HG03025 (cell line): ENCODE measurements around the gene SDK1.
"Not testable (repeated sequence)": the region's sequence is repeated elsewhere in the genome, so short reads cannot be mapped to it uniquely, and the experiment has no call there.

Experiments used
- ATAC-seq: cut with Tn5 transposase; IDR thresholded peaks from one replicate; pipeline ENCODE4 v1.9.1; 2021; ENCODE audit warnings: mild to moderate bottlenecking, moderate library complexity; ENCODE audit not compliant: unreplicated experiment, low FRiP score

Gene SDK1

DNA sequence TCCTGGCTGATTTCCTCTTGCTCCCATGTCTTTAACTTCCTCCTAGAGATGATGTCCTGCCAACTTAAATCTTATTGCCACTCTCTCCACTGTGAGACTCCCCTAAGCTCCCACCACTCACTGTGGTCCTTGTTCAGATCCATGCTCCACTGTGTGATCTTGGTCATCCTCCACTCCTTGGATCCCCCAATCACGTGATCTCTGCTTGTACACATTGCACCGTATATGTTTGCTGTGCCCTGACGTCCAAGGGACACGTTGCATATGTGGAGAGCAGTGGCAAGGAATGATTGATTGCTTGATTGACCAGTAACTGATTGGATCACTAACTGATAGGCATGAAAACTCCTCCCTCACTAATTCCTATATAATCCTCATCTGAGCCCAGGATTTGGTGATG lies 395.1 kb downstream of the SDK1 start:
- ATAC-seq = no peak

DNA sequence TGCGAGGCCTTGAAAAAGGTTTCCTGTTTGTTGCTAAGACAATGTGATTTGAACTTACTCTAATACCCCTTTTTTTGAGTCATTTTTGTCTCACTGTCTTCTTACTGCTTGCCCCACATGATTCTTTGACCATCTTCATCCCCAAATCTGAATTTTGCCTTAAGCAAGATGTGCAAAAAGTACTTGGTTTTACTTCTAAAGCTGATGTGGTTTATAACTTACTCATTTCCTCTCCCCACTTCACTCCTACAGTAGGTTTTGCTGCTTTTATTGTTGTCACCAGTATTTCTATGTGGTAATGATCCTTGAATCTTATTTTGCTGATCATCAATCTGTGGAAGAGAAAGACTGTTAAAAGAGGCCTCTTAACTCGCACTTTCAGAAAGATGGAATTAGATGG lies 396.4 kb downstream of the SDK1 start:
- ATAC-seq = no peak

DNA sequence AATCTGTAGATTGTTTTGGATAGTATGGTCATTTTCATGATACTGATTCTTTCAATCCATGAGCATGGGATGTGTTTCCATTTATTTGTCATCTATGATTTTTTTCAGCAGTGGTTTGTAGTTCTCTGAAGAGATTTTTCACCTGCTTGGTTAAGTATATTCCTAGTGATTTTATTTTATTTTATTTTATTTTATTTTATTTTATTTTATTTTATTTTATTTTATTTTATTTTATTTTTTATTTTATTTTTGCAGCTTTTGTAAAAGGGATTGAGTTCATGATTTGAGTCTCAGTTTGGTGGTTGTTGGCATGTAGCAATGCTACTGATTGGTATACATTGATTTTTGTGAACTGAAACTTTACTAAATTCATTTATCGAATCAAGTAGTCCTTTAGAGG lies 404.2 kb downstream of the SDK1 start:
- ATAC-seq = no peak

DNA sequence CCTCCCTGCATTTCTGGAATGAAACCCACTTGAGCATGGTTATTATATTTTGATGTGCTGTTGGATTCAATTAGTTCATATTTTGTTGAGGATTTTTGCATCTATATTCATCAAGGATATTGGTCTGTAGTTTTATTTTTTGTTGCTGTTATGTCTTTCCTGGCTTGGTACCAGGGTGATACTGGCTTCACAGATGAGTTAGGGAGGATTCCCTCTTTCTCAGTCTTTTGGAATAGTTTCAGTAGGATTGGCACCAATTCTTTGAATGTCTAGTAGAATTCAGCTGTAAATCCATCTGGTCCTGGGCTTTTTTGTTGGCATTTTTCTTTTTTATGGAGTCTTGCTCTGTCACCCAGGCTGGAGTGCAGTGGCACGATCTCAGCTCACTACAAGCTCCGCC lies 405.0 kb downstream of the SDK1 start:
- ATAC-seq = not testable (repeated sequence)

DNA sequence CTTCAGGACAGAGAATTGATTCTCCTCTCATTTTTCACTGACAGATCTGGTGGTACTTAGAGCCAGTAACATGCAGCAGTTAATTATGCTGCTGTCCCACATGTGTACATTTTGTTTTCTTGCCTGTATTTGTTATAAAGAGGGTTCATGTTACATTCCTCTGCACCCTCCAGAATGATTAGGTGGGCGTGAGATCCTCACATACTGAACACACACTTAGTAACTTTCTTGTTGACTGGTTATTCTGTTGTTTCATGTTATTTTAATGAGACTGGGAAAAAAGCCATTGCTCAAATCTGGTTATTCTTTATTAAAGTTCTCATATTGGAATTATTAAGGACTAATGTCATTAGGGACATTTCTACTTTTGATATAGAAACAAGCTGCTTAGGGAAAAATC lies 409.1 kb downstream of the SDK1 start:
- no peak for ATAC-seq

DNA sequence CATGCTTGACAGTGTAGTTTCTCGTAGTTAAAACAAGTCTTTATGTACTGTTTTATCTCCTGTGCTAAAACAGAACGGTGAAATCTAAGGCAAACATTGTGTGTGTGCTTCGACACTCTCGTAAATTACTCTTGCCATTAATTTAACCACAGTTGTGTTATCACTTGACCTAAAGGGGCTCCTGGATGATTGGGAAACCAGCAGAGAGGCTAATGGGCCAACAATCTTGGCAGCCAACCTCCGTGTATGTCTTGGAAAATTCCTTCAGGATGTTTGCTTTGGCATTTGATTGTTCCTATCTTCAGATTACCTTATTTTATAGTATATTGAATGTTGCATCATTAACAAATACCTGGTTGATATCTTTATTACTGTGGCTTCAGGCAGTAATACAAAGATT lies 409.5 kb downstream of the SDK1 start:
- no peak for ATAC-seq

DNA sequence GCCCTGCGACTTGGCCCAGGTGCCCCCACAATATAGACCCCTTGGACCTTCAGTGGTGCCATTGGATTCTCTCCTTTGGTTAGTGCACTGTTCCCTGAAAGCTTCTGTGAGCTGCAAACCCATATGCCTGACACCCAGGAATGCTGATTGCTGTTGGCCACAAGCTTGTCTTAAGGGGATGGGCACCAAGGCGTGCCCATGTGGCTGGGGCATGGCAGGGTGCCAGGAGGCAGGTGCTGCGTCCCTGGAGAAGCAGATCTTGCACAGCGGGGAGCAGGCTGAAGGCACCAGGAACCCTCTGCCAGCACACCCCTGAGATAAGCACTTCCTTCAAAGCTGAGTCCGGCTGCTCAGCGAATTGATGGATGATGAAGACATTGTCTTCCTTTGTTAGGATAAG lies 411.8 kb downstream of the SDK1 start:
- no peak for ATAC-seq

DNA sequence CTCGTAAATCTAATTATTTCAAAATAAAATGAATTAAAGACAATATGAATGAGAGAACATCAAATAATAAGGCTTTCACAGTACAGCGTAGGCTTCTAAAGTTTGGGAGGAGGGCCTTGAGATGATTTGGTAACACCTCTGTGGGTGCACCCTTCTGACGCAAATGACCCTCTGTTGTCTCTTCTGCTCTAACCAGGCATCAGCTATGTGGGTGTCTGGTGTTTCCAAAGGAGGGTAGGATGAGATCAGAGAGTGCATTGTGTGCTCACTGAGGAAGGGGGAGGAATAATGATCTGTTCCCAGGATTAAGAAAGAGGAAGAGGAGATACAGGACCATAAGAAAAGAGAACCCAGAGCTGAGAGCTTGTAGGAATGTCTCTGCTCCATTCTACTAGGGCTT lies 420.4 kb downstream of the SDK1 start:
- no peak for ATAC-seq

DNA sequence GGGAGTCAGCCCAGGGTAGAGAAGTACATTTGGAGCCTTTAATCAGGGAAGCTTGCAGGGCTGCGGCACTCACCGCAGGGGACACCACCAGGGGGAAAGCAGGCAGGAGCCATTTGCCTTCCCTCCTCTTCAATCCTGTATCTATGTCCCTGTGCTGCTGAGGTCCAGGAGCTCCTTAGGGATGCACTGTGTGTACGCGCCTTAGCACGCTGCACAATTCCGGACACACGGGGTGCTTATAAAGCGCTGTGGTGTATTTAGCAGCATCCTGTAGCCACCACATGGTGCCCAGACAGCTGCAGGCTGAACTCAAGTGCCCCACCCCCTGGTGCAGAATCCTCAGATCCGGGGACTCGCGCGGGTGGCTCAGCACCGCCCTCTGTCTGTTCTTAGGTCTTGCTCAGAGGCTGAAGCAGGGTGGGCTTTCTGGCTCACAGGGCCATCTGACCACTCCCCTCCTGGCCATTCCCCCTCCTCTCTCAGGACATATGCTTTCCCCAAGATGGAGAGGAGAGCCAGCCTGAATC lies 421.4 kb downstream of the SDK1 start:
- ATAC-seq = no peak

DNA sequence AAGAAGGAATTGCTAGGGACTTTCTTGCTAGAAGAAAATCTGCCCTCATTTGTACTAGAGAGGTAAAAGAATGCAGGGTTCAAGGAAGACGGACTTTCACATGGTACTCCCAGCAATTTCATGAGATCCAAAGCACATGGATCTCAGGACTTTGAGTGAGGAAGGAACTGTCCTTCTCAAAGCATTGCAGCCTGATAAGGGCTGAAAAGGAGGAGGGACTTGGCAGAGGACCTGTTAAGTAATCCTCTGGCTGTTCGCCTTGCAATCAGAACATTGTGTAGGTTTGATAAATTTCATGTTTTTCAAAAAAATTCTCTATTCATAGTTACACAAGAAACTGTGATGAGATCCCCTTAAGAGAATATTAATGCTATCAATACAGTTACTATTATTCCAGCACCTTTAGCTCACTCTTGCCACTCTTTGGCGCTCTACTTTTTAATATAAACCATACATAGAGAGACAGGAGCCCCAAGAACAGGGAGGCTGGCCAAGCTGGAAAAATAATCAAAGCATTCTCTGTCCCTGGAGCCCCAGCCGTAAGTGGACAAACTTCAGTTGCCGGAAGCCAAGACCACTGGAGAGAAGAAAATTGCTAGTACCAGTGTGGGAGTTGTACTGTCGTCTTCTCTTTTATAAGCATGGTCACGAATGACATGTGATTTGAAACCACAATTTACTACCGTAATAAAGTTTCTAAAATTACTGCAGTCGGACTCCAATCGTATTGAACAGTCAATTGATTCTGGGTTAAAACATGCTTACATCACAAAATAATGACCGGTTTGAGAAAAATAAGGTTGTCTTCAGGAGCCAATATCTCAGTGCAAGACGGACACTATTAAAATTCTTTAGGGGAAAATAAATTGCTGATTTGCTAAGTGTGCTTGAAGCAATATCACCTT lies 424.4 kb downstream of the SDK1 start:
- no peak for ATAC-seq

DNA sequence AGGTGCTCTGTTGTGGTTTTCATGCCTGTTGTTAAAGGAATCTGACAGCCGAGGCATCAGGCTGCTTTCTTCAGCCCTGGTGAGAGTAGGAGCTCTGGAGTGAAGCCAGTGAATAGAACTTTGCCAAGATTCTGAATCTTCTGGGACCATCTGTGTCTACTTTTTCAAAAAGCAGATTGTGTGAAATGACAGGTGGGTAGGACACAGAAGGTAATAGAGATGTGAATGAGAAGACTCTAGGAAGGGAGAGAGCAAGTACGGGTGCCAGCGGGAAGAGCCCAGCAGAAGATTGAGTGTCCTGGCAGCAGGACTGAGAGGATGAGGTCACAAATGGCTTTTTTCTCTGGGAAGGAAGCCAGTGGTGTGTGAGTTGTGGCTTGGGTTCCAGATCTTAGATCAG lies 429.2 kb downstream of the SDK1 start:
- no peak for ATAC-seq

DNA sequence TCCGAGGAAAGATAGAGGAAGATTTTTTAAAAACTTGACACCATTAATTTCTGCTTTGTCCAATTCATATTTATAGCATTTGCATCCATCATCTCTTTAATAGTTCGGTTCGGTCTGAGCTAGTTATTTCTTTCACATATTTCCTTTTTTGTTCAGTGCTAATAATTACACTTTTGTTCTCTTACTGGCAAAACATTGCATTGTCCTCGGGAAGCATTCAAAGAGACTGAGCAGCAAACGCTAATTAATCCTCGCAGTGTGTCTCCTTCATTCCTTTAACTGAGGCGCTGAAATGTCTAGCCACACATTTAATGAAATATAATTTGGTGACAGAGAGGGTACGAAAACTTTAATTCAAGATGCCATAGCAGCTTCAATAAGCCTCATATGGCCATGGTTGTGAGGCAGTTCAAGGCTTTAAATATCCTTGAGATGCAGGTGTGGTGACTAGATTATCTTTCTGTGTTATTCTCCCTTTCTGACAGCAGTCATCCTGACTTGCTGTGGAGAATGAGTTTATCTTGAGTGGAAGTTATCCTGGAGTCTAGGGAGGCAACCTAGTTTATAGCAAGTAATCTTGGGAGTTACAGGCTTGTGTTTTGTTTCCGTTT lies 431.4 kb downstream of the SDK1 start:
- ATAC-seq = no peak

DNA sequence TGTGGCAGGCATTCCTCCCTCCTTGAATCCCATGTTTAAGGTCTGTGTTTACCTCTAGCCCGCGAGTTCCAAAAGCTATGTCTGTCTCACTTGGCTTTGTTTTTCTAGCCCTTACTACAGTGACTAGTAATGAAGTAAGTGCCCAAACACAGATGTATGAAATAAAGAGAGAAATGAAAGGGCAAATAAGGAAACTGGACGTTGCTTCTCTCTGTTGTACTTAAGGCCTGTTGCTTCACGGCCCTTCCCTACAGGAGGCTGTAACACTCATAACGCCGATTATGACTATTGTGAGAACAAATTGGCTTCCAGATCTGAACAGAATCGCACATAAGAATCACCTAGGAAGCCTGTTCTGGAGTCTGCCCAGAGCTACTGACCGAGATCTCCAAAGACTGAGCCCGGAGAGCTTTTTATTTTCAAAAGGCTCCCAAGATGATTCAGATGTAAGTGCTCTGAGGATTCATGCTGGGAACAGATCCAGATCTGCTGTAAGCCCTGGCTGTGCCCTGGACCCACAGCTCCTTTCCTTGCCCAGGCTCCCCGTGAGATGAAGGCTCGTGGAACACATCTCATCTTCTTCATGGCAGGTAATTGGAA lies 432.6 kb downstream of the SDK1 start:
- ATAC-seq = no peak

DNA sequence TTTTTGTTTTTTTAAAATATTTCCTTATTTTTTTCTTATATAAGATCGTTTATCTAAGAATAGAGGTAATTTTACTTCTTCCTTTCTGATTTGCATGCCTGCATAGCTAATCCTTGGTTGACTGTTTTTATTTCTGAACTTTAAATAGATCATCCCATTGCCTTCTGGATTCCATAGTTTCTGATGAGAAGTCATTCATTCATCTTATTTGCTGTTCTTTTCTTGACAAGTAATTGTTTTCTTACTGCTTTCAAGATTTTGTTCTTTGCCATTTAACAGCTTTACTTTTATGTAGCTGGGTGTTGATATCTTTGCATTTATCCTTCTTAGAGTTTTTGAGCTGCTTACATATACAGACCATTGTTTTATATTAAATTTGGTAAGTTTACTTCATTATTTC lies 437.9 kb downstream of the SDK1 start:
- ATAC-seq = no peak

DNA sequence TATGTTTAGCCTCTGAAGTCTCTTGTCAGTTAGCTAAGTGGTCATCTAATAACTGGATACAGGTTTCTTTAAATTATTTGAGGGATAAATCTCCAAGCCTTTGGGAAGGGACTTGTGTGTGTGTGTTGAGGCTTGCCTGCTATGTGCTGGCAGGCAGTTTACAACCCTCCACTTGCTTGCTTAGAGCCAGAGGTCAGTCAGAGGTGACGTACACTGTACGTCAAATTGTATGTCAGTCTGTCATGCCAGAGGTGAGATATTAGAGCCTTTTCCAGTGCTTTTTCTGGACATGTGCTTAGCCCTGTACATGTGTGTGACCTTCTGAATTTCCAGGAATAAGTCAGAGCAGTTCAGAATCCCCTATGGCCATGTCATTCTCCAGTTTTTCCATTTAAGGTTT lies 438.9 kb downstream of the SDK1 start:
- no peak for ATAC-seq

DNA sequence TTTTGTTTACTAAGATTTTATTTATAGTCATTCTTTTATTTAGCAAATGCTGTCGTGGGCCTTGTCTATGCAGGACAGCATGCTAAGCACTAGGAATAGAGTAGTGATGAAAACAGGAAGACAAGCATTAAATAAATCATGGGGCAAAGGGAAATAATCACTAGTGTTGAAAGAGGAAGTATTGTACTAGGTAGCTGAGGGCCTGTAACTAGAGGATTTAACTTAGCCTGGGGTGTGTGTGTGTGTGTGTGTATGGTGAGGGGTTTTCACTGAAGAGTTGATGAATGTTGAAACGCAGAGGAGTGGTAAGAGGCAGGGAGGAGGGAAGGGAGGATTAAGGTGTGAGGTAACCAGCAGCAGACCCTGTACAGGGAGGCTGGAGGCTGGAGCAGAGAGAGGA lies 446.4 kb downstream of the SDK1 start:
- ATAC-seq = no peak

DNA sequence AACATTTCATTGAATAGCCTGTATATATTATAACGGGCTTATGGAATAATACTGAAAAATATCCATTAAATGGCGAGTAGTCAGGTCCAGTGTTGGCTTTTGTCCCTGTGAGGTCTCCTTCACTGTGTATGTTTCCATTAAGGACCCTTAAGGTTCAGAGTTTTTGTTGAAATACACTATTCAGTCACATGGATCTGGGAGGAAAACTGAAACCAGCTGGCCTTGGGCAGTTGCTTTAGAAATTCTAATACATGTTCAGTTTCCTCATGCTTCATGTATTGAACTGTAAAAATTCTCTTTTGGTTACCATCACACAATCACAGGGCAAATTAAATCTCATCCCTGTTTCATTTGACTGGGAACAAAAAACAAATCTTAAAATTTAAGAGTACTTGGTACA lies 447.3 kb downstream of the SDK1 start:
- no peak for ATAC-seq

DNA sequence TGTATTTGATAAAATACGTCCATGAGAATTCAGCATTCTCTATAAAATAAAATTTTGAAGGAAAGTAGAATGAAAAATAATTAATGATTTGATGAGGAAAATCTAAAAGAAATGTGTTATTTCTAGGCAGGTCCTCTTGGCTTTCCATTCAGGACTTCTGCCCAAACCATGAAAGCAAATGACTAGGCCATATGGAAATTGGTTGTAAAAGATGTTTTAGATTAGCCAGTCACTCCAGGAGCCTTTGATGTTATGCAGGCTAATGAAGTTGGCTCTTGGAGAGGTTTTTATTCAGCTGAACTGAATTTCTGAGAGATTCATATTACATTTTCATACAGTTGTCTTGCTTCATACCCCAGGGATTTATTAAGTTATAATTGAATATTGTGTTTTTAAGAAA lies 452.8 kb downstream of the SDK1 start:
- no peak for ATAC-seq

DNA sequence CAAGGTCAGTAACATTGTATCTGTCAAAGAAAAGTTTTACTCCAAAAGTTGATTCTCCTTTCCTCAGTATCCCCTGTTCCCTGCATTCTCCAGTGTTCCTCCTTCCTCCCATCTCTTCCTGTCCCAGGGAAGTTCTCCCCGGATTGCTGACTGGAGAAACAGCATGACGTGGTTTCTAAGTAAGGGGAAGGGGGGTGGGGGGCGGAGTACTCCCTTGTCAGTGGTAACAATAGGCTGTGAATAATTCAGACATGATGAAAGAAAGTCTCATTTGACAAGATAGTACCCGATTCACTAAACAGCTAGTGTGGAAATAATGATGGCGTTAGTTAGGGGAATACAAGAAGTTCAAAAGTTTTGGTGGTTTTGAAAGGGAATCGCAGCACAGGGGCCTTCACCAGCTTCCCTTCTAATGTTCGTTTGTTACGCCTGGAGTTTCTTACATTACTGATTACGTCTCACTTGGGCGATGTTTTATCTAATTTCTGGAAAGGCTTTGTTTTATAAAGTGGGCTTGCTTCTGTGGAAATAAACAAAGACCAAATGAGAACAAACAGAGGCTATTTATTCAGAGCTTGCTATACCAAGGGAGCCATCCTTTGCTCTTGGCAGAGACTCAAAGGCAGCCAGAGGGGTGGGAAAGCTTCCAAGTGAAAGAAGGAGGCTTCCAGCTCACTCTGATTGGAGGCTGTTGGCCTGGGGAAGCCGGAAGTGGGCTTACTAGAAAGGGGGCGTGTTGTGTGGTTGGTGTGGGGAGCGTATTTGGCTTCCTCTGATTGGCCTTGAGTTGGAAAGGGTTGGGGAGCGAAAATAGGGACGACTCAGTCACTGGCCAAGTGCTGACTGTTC lies 453.7 kb downstream of the SDK1 start:
- no peak for ATAC-seq

DNA sequence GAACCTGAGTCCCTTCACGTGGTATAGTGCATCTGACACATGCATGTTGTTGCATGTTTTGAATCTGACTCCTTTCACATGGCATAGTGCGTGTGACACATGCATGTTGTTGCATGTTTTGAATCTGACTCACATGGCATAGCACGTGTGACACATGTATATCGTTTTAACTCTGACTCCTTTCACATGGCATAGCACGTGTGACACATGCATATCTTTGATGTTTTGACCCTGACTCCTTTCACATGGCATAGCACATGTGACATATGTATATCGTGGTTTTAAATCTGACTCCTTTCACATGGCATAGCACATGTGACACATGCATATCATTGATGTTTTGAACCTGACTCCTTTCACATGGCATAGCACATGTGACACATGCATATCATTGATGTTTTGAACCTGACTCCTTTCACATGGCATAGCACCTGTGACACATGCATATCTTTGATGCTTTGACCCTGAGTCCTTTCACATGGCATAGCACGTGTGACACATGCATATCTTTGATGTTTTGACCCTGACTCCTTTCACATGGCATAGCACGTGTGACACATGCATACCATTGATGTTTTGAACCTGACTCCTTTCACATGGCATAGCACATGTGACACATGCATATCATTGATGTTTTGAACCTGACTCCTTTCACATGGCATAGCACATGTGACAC lies 454.9 kb downstream of the SDK1 start:
- ATAC-seq = not testable (repeated sequence)
